GM23248 (cell line): ENCODE results near the gene SMIM43. TPM values are rescaled to one million over a fixed set of nuclear protein-coding genes. Genes with fewer than 3 reads are reported as not detected.
"Not testable (repeated sequence)": the region's sequence is repeated elsewhere in the genome, so short reads cannot be mapped to it uniquely, and the experiment has no call there.

Source experiments
- DNase-seq: peaks from one replicate; pipeline ENCODE4 v3.0.0-alpha.2; 2015
- H2AFZ ChIP-seq: fragments of 200-600 bp; sonication (generic); 2 replicates; pipeline ENCODE4 v1.6.1; 2016; ENCODE audit warnings: antibody characterized with exemption
- H3F3A ChIP-seq: fragments of 200-600 bp; sonication (generic); 2 replicates; pipeline ENCODE4 v1.6.1; 2016; ENCODE audit warnings: mild to moderate bottlenecking, antibody characterized with exemption, mixed run types; ENCODE audit not compliant: insufficient read depth
- H3K27ac ChIP-seq: fragments of 200-600 bp; sonication (generic); 2 replicates; pipeline ENCODE4 v1.5.1; 2016; ENCODE audit warnings: mild to moderate bottlenecking
- H3K27me3 ChIP-seq: fragments of 200-600 bp; sonication (generic); replicated peaks from 2 replicates; pipeline ENCODE4 v1.6.1; 2016; ENCODE audit warnings: mild to moderate bottlenecking; ENCODE audit not compliant: insufficient read depth
- H3K36me3 ChIP-seq: fragments of 200-600 bp; sonication (generic); 2 replicates; pipeline ENCODE4 v1.6.1; 2016; ENCODE audit warnings: low read depth, mild to moderate bottlenecking
- H3K4me1 ChIP-seq: fragments of 200-600 bp; sonication (generic); 2 replicates; pipeline ENCODE4 v1.6.1; 2016; ENCODE audit warnings: mild to moderate bottlenecking; ENCODE audit not compliant: insufficient read depth
- H3K4me2 ChIP-seq: fragments of 200-600 bp; sonication (generic); one replicate; pipeline ENCODE4 v1.6.1; 2016; ENCODE audit warnings: mild to moderate bottlenecking; ENCODE audit not compliant: unreplicated experiment
- H3K4me3 ChIP-seq: fragments of 200-600 bp; sonication (generic); 2 replicates; pipeline ENCODE4 v1.5.1; 2016; ENCODE audit warnings: mild to moderate bottlenecking
- H3K79me2 ChIP-seq: fragments of 200-600 bp; sonication (generic); 2 replicates; pipeline ENCODE4 v1.6.1; 2016; ENCODE audit warnings: mild to moderate bottlenecking; ENCODE audit not compliant: insufficient read depth
- H3K9ac ChIP-seq: fragments of 200-600 bp; sonication (generic); 2 replicates; pipeline ENCODE4 v1.6.1; 2016; ENCODE audit warnings: mild to moderate bottlenecking
- H3K9me2 ChIP-seq: fragments of 200-600 bp; sonication (generic); 2 replicates; pipeline ENCODE4 v1.6.1; 2016; ENCODE audit warnings: mixed run types, mild to moderate bottlenecking, moderate library complexity; ENCODE audit not compliant: insufficient read depth
- H3K9me3 ChIP-seq: fragments of 200-600 bp; sonication (generic); one replicate; pipeline ENCODE4 v1.6.1; 2017; ENCODE audit warnings: low read depth
- H4K20me1 ChIP-seq: fragments of 200-600 bp; sonication (generic); 2 replicates; pipeline ENCODE4 v1.6.0; 2016; ENCODE audit not compliant: insufficient read depth
- EZH2 ChIP-seq: fragments of 200-600 bp; sonication (generic); IDR thresholded peaks from 2 replicates; pipeline ENCODE4 v1.6.1; 2018; ENCODE audit warnings: antibody characterized with exemption, mild to moderate bottlenecking; ENCODE audit not compliant: insufficient read depth, poor library complexity, severe bottlenecking
- EZH2phosphoT487 ChIP-seq: fragments of 200-600 bp; sonication (generic); IDR thresholded peaks from 2 replicates; pipeline ENCODE4 v1.6.1; 2018; ENCODE audit warnings: antibody characterized with exemption, moderate library complexity, mild to moderate bottlenecking, low read depth; ENCODE audit not compliant: insufficient read depth
- WGBS, 2 experiments: methylation state at CpG; one replicate each; pipeline ENCODE4 v1.1.6; 2015 to 2017; ENCODE audit warnings: low lambda C conversion rate in 2 of 2, low coverage in 1 of 2; ENCODE audit errors: missing lambda C conversion rate in 2 of 2; 5-methylcytosine and 5-hydroxymethylcytosine counted together
- in situ Hi-C: fragments of 300-500 bp; cut with MboI; formaldehyde crosslinking; loops from 2 replicates; pipeline ENCODE4 v1.15.0; 2020
- polyA plus RNA-seq: library from polyadenylated mRNA; unstranded; fragments of >200 nt; fragmentation: Nextera tagmentation; extraction: Ambion mirVana; gene quantifications from 2 replicates; pipeline ENCODE4 v1.2.1, GENCODE V29; 2016
- total RNA-seq: library from RNA; depleted of rRNA; stranded (reverse); fragments of >200 nt; shearing (Covaris generic); gene quantifications from 2 replicates; pipeline ENCODE4 v1.2.3, GENCODE V29; 2014

Gene SMIM43
- total and polyA plus RNA-seq, 2 experiments from 2014 or later, result 1.4 to 3.5 TPM

DNA sequence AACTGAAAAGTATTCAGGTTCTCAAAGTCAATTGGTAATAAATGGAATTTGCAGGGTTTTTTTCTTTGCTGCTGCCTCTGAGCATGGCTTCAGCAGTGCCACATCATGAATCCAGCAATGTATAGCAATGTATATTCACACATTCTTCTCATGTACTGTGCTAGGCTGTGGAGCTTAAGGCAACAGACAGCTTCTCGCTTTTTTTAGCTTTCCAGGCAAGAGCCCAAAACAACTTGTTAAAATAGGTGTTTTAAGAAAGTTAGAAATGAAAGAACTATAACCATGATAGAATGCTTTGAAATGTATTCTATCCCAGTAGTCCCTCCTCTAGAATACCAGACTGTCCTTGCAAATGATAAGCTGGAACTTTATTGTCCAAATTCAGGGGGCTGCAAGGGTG lies 30.4 kb downstream of the SMIM43 start:
- Histone ChIP-seq H3K4me3 (no peak overlapping the region), H2AFZ (0 out of 2 replicates have a peak overlapping the region, but pooled peaks have one; percentile 0), H3K9me2 (no peaks in the 10 kb centered on the region), H3K9me3 (no peaks in the 10 kb centered on the region), H3K27me3 (no peaks in the 10 kb centered on the region), H3K4me2 (no peak overlapping the region), H3K4me1 (peaks cover 3% of the 10 kb centered on the region; the same call in 1 of the 2 replicates), H3K79me2 (no peaks in the 10 kb centered on the region), H3K27ac (no peak overlapping the region), H3K36me3 (no peaks in the 10 kb centered on the region), H3F3A (no peaks in the 10 kb centered on the region), H4K20me1 (no peaks in the 10 kb centered on the region), H3K9ac (no peak overlapping the region)
- 96 to 100% methylated on average over 1 of the region's 1 CpG for WGBS, 2 experiments
- DNase-seq, result no peak
- in situ Hi-C loops, result loop anchor here (10.0 kb wide), 2 partner anchors 250 to 280 kb away; no protein-coding TSS in a partner anchor
- no peak for TF ChIP-seq EZH2phosphoT487
- no peak for TF ChIP-seq EZH2

DNA sequence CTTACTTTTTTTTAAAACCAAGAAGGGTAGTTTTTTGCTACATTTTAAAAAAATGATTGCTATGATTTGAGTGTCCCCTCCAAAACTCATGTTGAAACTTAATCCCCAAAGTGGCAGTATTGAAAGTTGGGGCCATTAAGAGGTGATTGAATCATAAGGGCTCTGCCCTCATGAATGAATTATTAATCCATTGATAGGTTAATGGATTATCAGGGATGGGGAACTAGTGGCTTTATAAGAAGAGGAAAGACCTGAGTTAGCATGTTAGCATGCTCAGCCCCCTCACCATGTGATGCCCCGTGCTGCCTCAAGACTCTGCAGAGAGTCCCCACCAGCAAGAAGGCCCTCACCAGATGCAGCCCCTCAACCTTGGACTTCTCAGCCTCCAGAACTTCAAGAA lies 31.0 kb downstream of the SMIM43 start:
- TF ChIP-seq EZH2 (no peak), EZH2phosphoT487 (no peak)
- Histone ChIP-seq H3K9me3 (no peaks in the 10 kb centered on the region), H3K36me3 (no peaks in the 10 kb centered on the region), H3K9ac (no peak overlapping the region), H3K9me2 (no peaks in the 10 kb centered on the region), H3K27ac (no peak overlapping the region), H3K79me2 (no peaks in the 10 kb centered on the region), H4K20me1 (no peaks in the 10 kb centered on the region), H3K4me1 (peaks cover 7% of the 10 kb centered on the region), H3F3A (no peaks in the 10 kb centered on the region), H2AFZ (no peak overlapping the region), H3K4me2 (no peak overlapping the region), H3K4me3 (no peak overlapping the region), H3K27me3 (no peaks in the 10 kb centered on the region)
- in situ Hi-C loops, result loop anchor here (10.0 kb wide), 2 partner anchors 249 to 279 kb away; no protein-coding TSS in a partner anchor
- WGBS, 2 experiments, result 94 to 100% methylated on average over 1 of the region's 1 CpG
- no peak for DNase-seq

DNA sequence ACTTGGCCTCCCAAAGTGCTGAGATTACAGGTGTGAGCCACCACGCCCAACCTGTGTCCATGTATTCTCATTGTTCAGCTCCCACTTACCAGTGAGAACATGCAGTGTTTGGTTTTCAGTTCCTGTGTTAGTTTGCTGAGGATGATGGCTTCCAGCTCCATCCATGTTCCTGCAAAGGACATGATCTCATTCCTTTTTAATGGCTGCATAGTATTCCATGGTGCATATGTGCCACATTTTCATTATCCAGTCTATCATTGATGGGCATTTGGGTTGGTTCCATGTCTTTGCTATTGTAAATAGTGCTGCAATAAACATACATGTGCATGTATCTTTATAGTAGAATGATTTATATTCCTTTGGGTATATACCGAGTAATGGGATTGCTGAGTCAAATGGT lies 35.2 kb downstream of the SMIM43 start:
- peaks cover 23% of the 10 kb centered on the region for H3K4me1 ChIP-seq
- H3K79me2 ChIP-seq, H3K9me3 ChIP-seq, H3K9me2 ChIP-seq, H3K9ac ChIP-seq, DNase-seq, H3K36me3 ChIP-seq, H3K27ac ChIP-seq, H4K20me1 ChIP-seq, H3K4me2 ChIP-seq, H3K4me3 ChIP-seq, H3K27me3 ChIP-seq, H2AFZ ChIP-seq: not testable (repeated sequence)
- WGBS, 2 experiments, result 95 to 98% methylated on average over 2 of the region's 2 CpGs
- H3F3A ChIP-seq, result peaks cover 19% of the 10 kb centered on the region
- in situ Hi-C loops, result loop anchor here (10.0 kb wide), 2 partner anchors 245 to 275 kb away; no protein-coding TSS in a partner anchor

DNA sequence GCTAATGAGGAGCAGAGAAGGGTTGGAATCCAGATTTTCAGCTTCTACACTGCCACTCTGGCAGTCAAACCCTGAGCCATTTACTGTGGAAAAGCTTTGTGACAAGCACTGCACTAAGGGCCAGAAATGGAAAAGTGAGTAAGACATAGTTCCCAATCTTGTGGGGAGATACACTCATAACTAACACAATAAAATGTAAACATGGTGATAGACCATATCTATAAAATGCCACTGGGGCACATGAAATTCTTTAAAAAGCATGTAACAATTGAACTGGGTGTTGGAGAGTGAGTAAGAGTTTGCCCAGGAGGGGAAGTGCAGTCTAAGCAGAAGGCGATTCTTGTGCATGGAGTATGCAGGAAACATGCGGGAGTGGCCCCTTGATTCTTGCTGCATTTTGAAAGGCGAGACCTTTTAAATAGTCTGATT lies 36.2 kb downstream of the SMIM43 start:
- H4K20me1 ChIP-seq, result no peaks in the 10 kb centered on the region
- DNase-seq, result peak; percentile 86
- no peaks in the 10 kb centered on the region for H3K27me3 ChIP-seq
- TF ChIP-seq EZH2 (no peak), EZH2phosphoT487 (no peak)
- peak overlapping the region; percentile 74 for H3K9ac ChIP-seq
- H2AFZ ChIP-seq, result no peak overlapping the region
- no peaks in the 10 kb centered on the region for H3K36me3 ChIP-seq
- H3K79me2 ChIP-seq, result no peaks in the 10 kb centered on the region
- in situ Hi-C loops, result no loop called here
- H3K27ac ChIP-seq, result peak overlapping the region; percentile 97
- H3K4me1 ChIP-seq, result peaks cover 23% of the 10 kb centered on the region
- H3K4me2 ChIP-seq, result peak overlapping the region; percentile 71
- no peak overlapping the region for H3K4me3 ChIP-seq
- no peaks in the 10 kb centered on the region for H3K9me3 ChIP-seq
- H3K9me2 ChIP-seq, result no peaks in the 10 kb centered on the region
- WGBS, 2 experiments, result 5 to 6% methylated on average over 3 of the region's 3 CpGs
- peaks cover 19% of the 10 kb centered on the region for H3F3A ChIP-seq

DNA sequence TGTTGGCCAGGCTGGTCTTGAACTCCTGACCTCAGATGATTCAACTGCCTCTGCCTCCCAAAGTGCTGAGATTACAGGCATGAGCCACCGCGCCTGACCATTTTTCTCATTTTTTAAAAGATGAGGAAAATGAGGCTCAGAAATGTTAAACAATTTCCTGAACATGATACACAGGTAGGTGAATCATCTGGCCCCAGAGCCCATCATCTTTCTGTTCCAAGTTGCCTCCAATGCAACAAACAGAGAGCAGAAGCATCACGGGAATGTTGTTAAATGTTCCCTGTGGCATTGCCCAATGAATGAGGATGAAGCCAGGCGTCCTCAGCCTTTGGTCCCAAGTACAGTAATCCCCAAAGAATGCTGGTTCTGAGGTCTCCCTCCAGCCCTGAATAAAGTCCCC lies 36.9 kb downstream of the SMIM43 start:
- Histone ChIP-seq H3K27me3 (no peaks in the 10 kb centered on the region), H3K36me3 (no peaks in the 10 kb centered on the region), H3F3A (peaks cover 19% of the 10 kb centered on the region), H3K9me2 (no peaks in the 10 kb centered on the region), H3K4me3 (no peak overlapping the region; the same call in 1 of the 2 replicates), H3K27ac (peak overlapping the region; percentile 97), H3K4me2 (peak overlapping the region; percentile 71), H2AFZ (no peak overlapping the region), H3K79me2 (no peaks in the 10 kb centered on the region), H3K9me3 (no peaks in the 10 kb centered on the region), H3K4me1 (peaks cover 23% of the 10 kb centered on the region), H4K20me1 (no peaks in the 10 kb centered on the region), H3K9ac (peak overlapping the region; percentile 74)
- TF ChIP-seq EZH2phosphoT487, result no peak
- peak; percentile 95 for DNase-seq
- 1 to 3% methylated on average over 4 of the region's 4 CpGs for WGBS, 2 experiments
- in situ Hi-C loops, result no loop called here
